SU-DHL-6 (cell line): Measurements from ENCODE around the gene HOXA5.

Experiments used
- H2AFZ ChIP-seq: fragments of 200-600 bp; sonication (generic); 2 replicates; pipeline ENCODE4 v1.6.1; 2014; ENCODE audit warnings: low read depth, mild to moderate bottlenecking, moderate library complexity, mixed read lengths, antibody characterized with exemption, low read length; ENCODE audit not compliant: severe bottlenecking
- H3F3A ChIP-seq: fragments of 200-600 bp; shearing (Covaris generic); 2 replicates; pipeline ENCODE4 v1.6.0; 2016; ENCODE audit warnings: antibody characterized with exemption, mild to moderate bottlenecking; ENCODE audit not compliant: insufficient read depth
- H3K27ac ChIP-seq: fragments of 200-600 bp; sonication (generic); 2 replicates; pipeline ENCODE4 v1.5.1; 2016; ENCODE audit warnings: low read depth, mild to moderate bottlenecking, low read length, moderate library complexity, mixed read lengths
- H3K27me3 ChIP-seq: fragments of 200-600 bp; sonication (generic), shearing (Covaris generic); 2 replicates; pipeline ENCODE4 v1.6.0; 2014; ENCODE audit warnings: mild to moderate bottlenecking, low read length
- H3K36me3 ChIP-seq: fragments of 200-600 bp; sonication (generic); 2 replicates; pipeline ENCODE4 v1.6.1; 2014; ENCODE audit warnings: mild to moderate bottlenecking, low read length, mixed read lengths
- H3K4me2 ChIP-seq: fragments of 300-600, 200-600 bp; shearing (Covaris generic), sonication (generic); 2 replicates; pipeline ENCODE4 v1.6.0; 2014; ENCODE audit warnings: low read length, low read depth, mild to moderate bottlenecking; ENCODE audit not compliant: poor library complexity, severe bottlenecking
- H3K4me3 ChIP-seq: fragments of 200-600 bp; sonication (generic); 2 replicates; pipeline ENCODE4 v1.5.1; 2014; ENCODE audit warnings: antibody characterized with exemption, low read length, mild to moderate bottlenecking, mixed read lengths; ENCODE audit not compliant: insufficient read depth, poor library complexity, severe bottlenecking
- H3K79me2 ChIP-seq: fragments of 200-600 bp; sonication (generic); 2 replicates; pipeline ENCODE4 v1.6.1; 2014; ENCODE audit warnings: mild to moderate bottlenecking, low read length, moderate library complexity; ENCODE audit not compliant: insufficient read depth
- H3K9ac ChIP-seq: fragments of 200-600 bp; sonication (generic); 2 replicates; pipeline ENCODE4 v1.7.0; 2014; ENCODE audit warnings: mild to moderate bottlenecking, low read length
- H3K9me2 ChIP-seq: fragments of 200-600 bp; sonication (generic); replicated peaks from 2 replicates; pipeline ENCODE4 v1.6.1; 2014; ENCODE audit warnings: low read length; ENCODE audit not compliant: insufficient read depth
- H3K9me3 ChIP-seq: fragments of 200-600 bp; sonication (generic); 2 replicates; pipeline ENCODE4 v1.6.1; 2014; ENCODE audit warnings: low read length, mixed read lengths; ENCODE audit not compliant: insufficient read depth
- H4K20me1 ChIP-seq: fragments of 200-600 bp; sonication (generic); 2 replicates; pipeline ENCODE4 v1.6.1; 2014; ENCODE audit warnings: low read depth, mild to moderate bottlenecking, antibody characterized with exemption, low read length, moderate library complexity, mixed read lengths
- EZH2phosphoT487 ChIP-seq: fragments of 200-600 bp; sonication (generic), shearing (Covaris generic); conservative IDR thresholded peaks from 2 replicates; pipeline ENCODE4 v1.6.1; 2018; ENCODE audit warnings: mild to moderate bottlenecking, antibody characterized with exemption, low read length, moderate library complexity, mixed read lengths
- TF ChIP-seq, protein P1 (sequence below): fragments of 200-600 bp; sonication (generic); IDR thresholded peaks from one replicate; pipeline ENCODE4 v1.5.1; 2017; ENCODE audit warnings: antibody characterized with exemption, mild to moderate bottlenecking, low read length, moderate library complexity; ENCODE audit not compliant: insufficient read depth, poor library complexity, severe bottlenecking

Gene HOXA5

DNA sequence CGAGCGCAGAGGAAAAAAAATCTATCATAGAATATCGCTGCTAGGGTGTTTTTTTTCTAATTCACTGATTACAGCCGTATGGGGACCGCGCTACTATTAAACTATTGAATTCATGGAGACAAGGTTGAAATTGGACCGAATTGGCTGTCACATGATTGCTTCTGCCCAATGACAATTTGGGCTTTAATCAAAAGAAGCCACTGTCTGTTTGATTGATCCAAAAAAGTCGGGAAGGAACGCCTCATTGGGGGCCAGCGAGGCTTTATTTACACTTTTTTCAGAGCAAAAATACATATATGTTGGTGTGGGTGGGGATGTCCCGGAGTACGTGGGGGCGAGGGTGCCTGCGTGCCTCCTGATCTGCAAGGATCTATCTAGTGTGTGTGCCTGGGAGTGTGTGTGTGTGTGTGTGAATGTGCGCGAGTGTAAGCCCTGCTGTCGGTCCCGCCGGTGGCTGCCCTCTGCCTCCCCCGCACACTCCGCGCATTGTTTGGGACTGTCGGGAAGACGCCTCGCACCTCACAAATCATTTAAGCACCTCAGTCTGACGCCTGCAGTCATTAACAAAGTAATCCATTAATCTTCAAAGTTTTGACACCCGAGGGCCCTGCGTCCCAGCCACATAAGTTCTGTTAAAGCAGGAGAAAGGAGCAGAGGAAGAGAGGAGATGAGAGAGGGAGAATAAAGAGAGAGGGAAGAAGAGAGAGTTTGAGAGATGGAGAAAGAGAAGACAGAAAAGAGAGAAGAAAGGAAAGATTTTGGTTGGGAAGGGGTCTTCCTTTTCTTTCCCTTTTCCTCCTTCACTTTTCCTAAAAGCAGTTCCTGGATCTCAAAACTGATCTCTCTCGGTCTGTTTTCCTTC is 40.7 kb downstream of the HOXA5 start, which contains the start of gene HOXA2:
Gene HOXA2 (minus strand): TSS at position 103 of the 862 bp plus-strand sequence. CDS start 183 bp downstream, outside the sequence.
- no peaks in the 10 kb centered on the region for H4K20me1 ChIP-seq
- peaks cover 13% of the 10 kb centered on the region; the same call in 1 of the 2 replicates for H3F3A ChIP-seq
- H3K9ac ChIP-seq: no peak within 1 kb of the TSS
- H3K4me2 ChIP-seq: no peak within 1 kb of the TSS
- no peak within 1 kb of the TSS for H2AFZ ChIP-seq
- H3K27me3 ChIP-seq: no peaks in the 10 kb centered on the region
- no peak for TF ChIP-seq EZH2phosphoT487
- TF ChIP-seq, protein P1, sequence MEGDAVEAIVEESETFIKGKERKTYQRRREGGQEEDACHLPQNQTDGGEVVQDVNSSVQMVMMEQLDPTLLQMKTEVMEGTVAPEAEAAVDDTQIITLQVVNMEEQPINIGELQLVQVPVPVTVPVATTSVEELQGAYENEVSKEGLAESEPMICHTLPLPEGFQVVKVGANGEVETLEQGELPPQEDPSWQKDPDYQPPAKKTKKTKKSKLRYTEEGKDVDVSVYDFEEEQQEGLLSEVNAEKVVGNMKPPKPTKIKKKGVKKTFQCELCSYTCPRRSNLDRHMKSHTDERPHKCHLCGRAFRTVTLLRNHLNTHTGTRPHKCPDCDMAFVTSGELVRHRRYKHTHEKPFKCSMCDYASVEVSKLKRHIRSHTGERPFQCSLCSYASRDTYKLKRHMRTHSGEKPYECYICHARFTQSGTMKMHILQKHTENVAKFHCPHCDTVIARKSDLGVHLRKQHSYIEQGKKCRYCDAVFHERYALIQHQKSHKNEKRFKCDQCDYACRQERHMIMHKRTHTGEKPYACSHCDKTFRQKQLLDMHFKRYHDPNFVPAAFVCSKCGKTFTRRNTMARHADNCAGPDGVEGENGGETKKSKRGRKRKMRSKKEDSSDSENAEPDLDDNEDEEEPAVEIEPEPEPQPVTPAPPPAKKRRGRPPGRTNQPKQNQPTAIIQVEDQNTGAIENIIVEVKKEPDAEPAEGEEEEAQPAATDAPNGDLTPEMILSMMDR: no peak
- no peaks in the 10 kb centered on the region for H3K9me2 ChIP-seq
- H3K4me3 ChIP-seq: no peak within 1 kb of the TSS
- H3K27ac ChIP-seq: no peak within 1 kb of the TSS
- peaks cover 1% of the 10 kb centered on the region; the same call in 1 of the 2 replicates for H3K79me2 ChIP-seq
- H3K9me3 ChIP-seq: no peaks in the 10 kb centered on the region
- H3K36me3 ChIP-seq: no peaks in the 10 kb centered on the region

DNA sequence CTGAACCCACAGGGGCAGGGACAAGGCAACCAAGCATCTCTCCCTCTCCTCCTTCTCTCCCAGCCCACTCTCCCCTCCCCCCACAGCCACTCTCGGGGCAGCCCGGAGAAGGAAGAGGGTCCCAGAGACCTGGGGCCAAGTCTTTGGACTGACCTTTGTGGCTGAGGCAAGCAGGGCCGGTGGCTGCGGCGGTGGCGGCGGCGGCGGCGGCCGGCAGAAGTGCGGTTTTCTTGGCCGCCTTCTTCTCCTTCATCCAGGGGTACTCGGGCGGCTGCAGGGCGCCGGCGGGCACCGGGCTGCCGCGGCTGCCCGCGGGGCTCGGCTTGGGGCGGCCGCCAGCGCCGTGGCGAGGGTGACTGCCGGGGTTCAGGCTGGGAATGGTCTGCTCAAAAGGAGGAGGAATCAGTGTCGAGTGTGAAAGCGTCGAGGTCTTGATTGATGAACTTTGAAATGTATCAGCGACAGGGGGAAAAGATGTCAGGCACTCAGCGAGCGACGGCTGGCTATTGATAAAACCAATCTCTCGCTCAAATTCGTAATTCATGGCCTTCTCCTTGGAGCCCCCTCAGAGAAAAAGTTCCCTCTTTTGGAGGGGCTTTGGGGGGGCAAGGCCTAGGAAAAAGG is 41.4 kb downstream of the HOXA5 start:
- no peak overlapping the region for H3K4me2 ChIP-seq
- H2AFZ ChIP-seq: no peak overlapping the region
- H3K4me3 ChIP-seq: no peak overlapping the region
- H4K20me1 ChIP-seq: no peaks in the 10 kb centered on the region
- H3K9me3 ChIP-seq: no peaks in the 10 kb centered on the region
- H3K27ac ChIP-seq: no peak overlapping the region
- peaks cover 9% of the 10 kb centered on the region for H3K79me2 ChIP-seq
- H3F3A ChIP-seq: peaks cover 17% of the 10 kb centered on the region; the same call in 1 of the 2 replicates
- no peaks in the 10 kb centered on the region for H3K27me3 ChIP-seq
- TF ChIP-seq, protein P1: no peak
- no peak for TF ChIP-seq EZH2phosphoT487
- H3K36me3 ChIP-seq: no peaks in the 10 kb centered on the region
- no peak overlapping the region for H3K9ac ChIP-seq
- H3K9me2 ChIP-seq: no peaks in the 10 kb centered on the region

DNA sequence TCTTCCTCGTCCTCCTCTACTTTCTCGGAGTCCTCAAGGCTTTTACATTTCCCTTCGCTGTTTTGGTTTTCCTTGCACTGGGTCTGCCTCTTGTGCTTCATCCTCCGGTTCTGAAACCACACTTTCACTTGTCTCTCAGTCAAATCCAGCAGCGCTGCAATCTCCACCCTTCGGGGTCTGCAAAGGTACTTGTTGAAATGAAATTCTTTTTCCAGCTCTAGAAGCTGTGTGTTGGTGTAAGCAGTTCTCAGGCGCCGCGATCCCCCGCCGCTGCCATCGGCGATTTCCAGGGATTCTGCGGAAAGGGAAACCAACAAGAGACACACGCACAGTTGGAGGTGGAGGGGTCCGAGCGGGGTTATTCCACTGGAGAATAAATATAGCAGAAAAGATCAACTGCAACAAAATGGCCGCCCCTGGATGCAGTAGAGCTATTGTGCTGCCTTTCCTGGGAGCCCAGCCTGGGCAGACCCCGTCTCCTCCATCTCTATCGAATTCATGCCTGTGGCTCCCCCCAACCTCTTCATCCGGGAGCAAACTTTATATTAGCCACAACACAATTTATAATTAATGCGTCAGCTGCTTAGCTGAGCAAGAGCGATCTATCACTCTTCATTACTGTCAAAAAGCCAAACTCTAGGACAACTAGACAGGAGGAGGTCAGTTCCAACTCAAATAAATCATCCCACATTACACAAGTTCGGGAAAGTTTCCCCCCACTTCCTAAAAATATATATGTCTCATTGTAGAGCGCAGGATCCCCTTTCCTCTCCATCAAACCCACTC is 42.1 kb downstream of the HOXA5 start:
- H3F3A ChIP-seq: peaks cover 18% of the 10 kb centered on the region; the same call in 1 of the 2 replicates
- no peak overlapping the region for H3K27ac ChIP-seq
- no peaks in the 10 kb centered on the region for H3K27me3 ChIP-seq
- H3K36me3 ChIP-seq: no peaks in the 10 kb centered on the region
- H4K20me1 ChIP-seq: no peaks in the 10 kb centered on the region
- H3K9me3 ChIP-seq: no peaks in the 10 kb centered on the region
- TF ChIP-seq, protein P1: no peak
- no peak for TF ChIP-seq EZH2phosphoT487
- H3K9me2 ChIP-seq: no peaks in the 10 kb centered on the region
- H2AFZ ChIP-seq: no peak overlapping the region
- H3K79me2 ChIP-seq: peaks cover 15% of the 10 kb centered on the region
- no peak overlapping the region for H3K4me3 ChIP-seq
- H3K9ac ChIP-seq: no peak overlapping the region
- no peak overlapping the region for H3K4me2 ChIP-seq
